Stimulated activated CD8-positive, alpha-beta memory T cell treated with anti-CD3 and anti-CD28 coated beads, Interleukin-12 subunit alpha, Interleukin-12 subunit beta, amount 100 ng/mL, for 24 hours (primary cell): Measurements from ENCODE around the gene ANKRD31.

Experiments used
- DNase-seq: peaks from one replicate; pipeline ENCODE4 v3.0.0-alpha.2; 2020; ENCODE audit errors: extremely low read depth

ANKRD31 gene

DNA sequence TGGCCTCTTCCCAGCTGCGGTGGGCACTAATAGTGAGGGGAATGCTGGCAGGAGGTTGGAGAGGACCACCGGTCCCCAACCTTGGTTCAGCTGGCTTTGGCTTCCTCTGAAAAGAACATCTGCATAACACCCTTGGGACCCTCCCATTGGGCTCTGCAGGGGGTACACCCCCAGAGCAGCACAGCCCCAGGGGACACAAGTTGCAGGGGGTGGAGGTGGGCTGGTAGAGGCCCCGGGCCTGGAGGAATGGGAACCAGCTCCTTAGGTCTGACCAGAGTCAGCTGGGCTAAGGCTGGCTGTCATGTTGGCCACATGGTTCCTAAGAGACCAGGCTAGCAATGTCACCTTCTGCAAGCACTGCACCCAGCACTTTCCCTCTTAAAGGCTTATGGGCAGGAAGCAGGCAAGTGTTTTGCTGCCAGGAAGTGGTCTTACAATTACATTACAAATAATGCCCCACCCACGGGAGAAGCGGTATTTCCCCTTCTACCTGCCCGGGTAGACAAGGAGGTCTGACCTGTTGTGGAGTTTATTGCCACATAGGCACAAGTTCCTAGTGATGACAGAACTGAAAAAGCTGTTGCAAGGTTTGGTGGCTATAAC, 202.4 kb downstream of the ANKRD31 start:
- DNase-seq: no peak

DNA sequence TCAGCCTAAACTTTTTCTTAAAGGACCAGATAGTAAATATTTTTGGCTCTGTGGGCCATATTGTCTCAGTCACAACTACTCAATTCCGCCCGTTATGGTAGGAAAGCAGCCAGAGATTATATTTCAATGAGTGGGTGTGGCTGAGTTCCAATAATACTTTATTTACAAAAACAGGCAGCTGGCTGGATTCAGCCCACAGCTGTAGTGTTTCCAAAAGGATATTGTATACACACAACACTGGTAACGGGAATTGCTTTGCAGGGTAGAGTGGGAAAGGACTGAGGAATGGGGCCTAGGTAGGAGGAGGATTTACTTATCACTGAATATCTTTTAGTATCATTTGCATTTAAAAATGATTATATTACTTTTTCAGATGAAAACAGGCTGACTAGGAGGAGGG, 205.3 kb downstream of the ANKRD31 start:
- DNase-seq: no peak

DNA sequence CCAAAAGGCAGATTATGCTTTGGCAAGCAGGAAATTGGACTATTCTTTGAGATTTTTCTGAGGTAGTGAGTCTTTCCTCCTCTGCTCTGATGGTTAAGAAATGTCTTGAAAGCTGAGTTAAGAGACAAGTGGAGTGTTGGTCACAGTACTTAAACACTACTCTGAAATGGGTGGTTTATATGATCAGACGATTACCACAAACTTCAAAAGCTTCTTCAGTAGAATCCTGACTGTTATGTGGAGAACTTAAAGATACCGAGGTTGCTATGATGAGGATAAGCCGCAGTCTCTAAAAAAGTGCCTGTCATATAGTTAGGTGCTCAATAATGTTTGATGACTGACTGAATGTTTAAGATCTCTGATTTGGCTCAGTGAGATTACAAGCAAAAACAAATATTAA, 208.6 kb downstream of the ANKRD31 start:
- DNase-seq: no peak

GRCh38 chr5:75023368-75024159, 213.1 kb downstream of the ANKRD31 start:
- no peak for DNase-seq

- no peak for DNase-seq
Measured at GRCh38 chr5:75021800-75022199, 214.9 kb downstream of the ANKRD31 start.

- DNase-seq: no peak
Measured at GRCh38 chr5:75021219-75021618, 215.5 kb downstream of the ANKRD31 start.

GRCh38 chr5:75020016-75020656, 216.5 kb downstream of the ANKRD31 start:
- no peak for DNase-seq

- DNase-seq: no peak
Measured at GRCh38 chr5:75018805-75019587, 217.7 kb downstream of the ANKRD31 start.
